Transverse colon (tissue), 4 donors: ENCODE data around the gene SLC16A6.
"Not testable (repeated sequence)": the region's sequence is repeated elsewhere in the genome, so short reads cannot be mapped to it uniquely, and the experiment has no call there.

Experiments used
- CTCF ChIP-seq, 5 experiments: fragments of 200-600 bp in 3 of 5; fragments of 450-650 bp in 2 of 5; sonication (generic) in 3 of 5; IDR thresholded peaks; 1 replicate in 2 of 5; 2 replicates in 3 of 5; pipeline ENCODE4 v1.5.1; 2016 to 2017; ENCODE audit warnings: antibody characterized with exemption in 5 of 5, inconsistent platforms in 3 of 5, mild to moderate bottlenecking in 2 of 5, moderate library complexity in 1 of 5
- POLR2A ChIP-seq: fragments of 450-650 bp; IDR thresholded peaks from one replicate; pipeline ENCODE4 v1.6.1; 2016; ENCODE audit warnings: antibody characterized with exemption, mild to moderate bottlenecking, moderate library complexity
- POLR2AphosphoS5 ChIP-seq, 3 donors: sonication (generic); formaldehyde crosslinking; IDR thresholded peaks; one replicate each; pipeline ENCODE4 v1.6.1; 2016; ENCODE audit warnings: antibody characterized with exemption in 3 of 3

GRCh38 chr17:68235336-68235791, 55.6 kb downstream of the SLC16A6 start:
- not testable (repeated sequence) for TF ChIP-seq CTCF (IDR thresholded peaks at IDR 0.05); POLR2A; POLR2AphosphoS5 (IDR thresholded peaks at IDR 0.05)
